Smooth muscle cell of trachea (primary cell): ENCODE results near the gene CEP63. TPM values are rescaled to one million over a fixed set of nuclear protein-coding genes. Genes with fewer than 3 reads are reported as not detected.

Experiments used
- total RNA-seq: library from RNA; depleted of rRNA; stranded (reverse); fragments of >200 nt; gene quantifications from 2 replicates; pipeline ENCODE4 v1.2.1, GENCODE V29; 2014

CEP63 gene
- total RNA-seq, result 15.4 and 19.2 TPM in 2 replicates

DNA sequence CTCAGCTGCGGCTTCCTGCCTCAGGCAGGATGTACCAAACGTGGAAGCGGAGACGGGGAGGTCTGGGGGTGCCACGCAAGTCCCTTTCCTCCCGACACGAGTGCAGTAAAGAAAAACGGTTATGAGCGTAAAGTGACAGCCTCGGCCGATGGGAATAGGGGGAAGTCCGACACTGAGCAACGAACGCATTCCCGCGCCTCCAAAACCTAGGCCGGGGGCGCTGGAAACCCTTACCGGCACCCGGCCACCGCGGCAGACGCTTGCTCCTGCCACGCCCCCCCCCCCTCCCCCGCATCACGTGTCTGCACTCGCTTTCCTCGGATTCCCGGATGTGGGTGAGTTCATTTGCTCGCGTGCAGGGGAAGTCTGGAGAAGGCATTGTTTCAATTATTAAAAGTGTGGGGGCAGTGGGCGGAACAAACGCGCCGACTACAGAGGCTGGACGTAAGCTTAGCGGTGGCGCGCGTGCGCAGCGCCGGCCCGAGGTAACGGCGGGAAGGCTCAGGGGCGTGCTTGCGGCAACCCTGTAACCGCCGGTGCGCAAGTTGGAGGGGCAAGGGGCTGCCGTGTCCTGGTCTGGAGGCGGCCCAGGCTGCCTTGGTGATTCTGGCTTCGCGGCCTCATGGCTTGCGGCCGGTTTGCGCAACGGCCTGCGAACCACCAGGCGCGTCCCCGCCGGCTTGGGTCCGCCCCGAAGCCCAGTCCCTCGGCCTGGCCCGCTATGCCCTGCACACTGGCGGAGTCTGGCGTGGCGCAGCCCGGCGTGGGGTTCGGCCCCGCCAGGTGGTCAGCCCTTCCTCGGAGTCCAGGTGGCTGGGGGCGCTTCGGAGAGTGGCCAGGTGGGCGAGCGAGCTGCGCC, at the start of gene CEP63, which contains the start of gene ANAPC13:
TSS of gene CEP63 (plus strand) at position 340 of the 859 bp plus-strand sequence. CDS start 9,264 bp downstream, outside the sequence.
TSS of gene ANAPC13 (minus strand) at position 268 of the 859 bp plus-strand sequence. CDS start 3,081 bp downstream, outside the sequence.

Other genes with a start within 250 kb of the CEP63 start
- 95.1 and 98.6 TPM in 2 replicates for gene RYK, start 235.2 kb upstream of the CEP63 start, total RNA-seq
- 42.2 and 77.1 TPM in 2 replicates for gene AMOTL2, start 111.6 kb upstream of the CEP63 start, total RNA-seq
- 115 and 119 TPM in 2 replicates for gene ANAPC13, start 72 bp upstream of the CEP63 start, total RNA-seq
- 1.6 and 1.7 TPM in 2 replicates for gene KY, start 165.0 kb downstream of the CEP63 start, total RNA-seq